ENCODE data around the gene REEP6. TPM values are rescaled to one million over a fixed set of nuclear protein-coding genes. Genes with fewer than 3 reads are reported as not detected.

Gene REEP6
- 1 to 10 TPM; 1.4 to 2.6 (median 1.8) TPM for polyA plus RNA-seq (ENCODE audit: insufficient read length in 10 of 10)
- long read RNA-seq, donor 1, result 0 reads
- long read RNA-seq, donor 2, partial matches to known transcripts, result 0 of 2 reads
- long read RNA-seq, donor 2, other reads (novel, unspliced or antisense), result 0 of 2 reads
- long read RNA-seq, donor 3, result 0 reads
- long read RNA-seq, donor 4, partial matches to known transcripts, result 0 of 3 reads
- long read RNA-seq, donor 4, other reads (novel, unspliced or antisense), result 0 of 3 reads
- long read RNA-seq, donor 5, result 0 reads
- long read RNA-seq, donor 6, result 0 reads
- long read RNA-seq, donor 7, result 0 reads
- long read RNA-seq, donor 8, partial matches to known transcripts, result 0 of 4 reads
- long read RNA-seq, donor 8, other reads (novel, unspliced or antisense), result 0 of 4 reads
- long read RNA-seq, donor 9, result 0 reads

DNA sequence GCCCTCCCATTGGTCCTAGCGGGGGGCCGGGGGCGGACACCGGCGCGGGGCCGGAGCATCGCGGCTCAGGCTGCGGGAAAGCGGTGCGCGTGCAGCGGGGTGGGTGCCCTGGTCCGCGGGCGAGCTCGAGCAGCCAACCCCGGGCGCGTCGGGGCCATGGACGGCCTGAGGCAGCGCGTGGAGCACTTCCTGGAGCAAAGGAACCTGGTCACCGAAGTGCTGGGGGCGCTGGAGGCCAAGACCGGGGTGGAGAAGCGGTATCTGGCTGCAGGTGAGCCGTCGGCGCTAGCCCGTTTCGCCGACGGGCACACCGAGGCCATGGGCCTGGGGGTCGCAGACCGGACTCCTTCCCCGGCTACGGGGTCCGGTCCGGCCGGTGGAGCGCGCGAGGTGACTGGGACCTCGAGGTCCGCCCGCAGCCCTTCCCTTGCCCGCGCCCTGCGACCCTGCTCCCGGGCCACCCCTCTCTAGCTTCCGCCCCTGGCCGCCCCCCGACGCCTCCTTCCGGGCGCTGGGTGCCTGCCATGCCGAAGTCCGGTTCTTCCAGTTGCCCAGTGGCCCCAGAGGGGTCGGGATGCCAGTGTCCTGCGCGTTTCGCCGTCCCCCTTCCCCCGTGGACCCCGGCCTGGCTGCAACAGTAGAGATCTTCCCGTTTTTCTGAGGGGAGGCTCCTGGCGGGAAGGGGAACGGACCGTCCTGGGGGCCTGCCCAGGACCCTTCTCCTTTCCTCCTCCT lies at the start of gene REEP6:
TSS of gene REEP6 (plus strand) at position 68 of the 735 bp plus-strand sequence. CDS start at position 157, 89 bp downstream.
- DNase-seq, result no peak

- DNase-seq, result no peak
These were observed 49.1 kb upstream of the REEP6 start for GRCh38 chr19:1441677-1442438.

GRCh38 chr19:1445185-1445931 lies 45.6 kb upstream of the REEP6 start:
- DNase-seq, result peak; percentile 39 to 88 (median 67)

DNA sequence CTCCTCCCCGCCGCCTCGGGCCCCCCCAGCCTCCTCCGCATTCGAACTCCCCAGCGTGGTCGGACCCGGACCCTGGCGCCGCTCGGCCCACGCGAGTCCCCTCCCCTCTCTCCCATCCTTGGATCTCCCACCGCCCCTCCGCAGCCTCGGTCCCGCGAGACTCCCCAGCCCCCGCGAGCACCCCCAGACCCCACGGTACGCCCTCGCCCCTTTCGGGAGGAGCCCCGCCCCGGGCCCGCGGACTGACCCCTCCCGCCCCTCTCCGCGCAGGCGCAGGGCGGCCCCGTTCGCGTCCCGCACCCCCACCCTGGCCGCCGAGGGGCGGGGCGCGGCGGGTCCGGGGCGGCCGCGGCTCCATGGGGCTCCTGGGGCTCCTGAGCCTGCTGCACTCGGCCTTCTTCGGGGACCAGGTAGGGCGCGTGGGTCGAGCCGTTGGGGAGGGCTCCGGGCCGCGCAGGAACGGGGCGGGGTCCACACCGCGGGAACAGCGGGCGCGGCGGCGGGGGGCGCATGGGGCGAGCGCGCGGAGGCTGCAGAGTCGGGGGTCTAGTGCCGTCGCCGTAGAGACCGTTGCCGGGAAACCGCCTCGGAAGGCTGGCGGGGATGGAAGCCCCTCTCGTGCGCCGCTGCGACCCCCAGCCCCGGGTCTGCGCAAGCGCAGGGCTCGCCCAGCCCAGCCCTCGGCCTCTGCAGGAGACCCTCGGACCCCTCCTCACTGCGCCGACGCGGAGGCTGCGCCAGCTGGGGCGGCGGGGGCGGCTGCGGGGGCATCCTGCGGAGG lies 44.9 kb upstream of the REEP6 start:
- peak in 1 of 3 donors; percentile 57 for DNase-seq

GRCh38 chr19:1446713-1447481 lies 44.1 kb upstream of the REEP6 start:
- DNase-seq, result peak in 1 of 3 donors; percentile 68

GRCh38 chr19:1447504-1447903 lies 43.5 kb upstream of the REEP6 start:
- DNase-seq, result no peak

DNA sequence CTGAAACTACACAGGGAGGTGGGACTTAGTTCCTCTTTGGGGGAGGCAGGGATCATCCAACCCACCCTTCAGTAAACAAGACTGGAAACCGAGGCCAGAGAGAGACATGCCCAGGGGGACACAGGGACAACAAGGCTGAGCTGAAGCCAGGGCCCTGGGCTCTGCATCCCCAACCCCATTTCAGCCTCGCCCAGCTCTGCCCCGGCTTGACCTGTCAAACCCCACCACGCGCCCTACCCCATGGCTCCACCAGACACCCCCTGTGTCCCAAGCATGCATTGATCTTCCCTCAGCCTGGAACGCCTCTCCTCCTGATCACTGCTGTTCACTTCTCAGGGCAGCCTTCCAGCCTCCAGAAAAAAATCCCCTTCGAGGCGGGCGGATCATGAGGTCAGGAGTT lies 43.0 kb upstream of the REEP6 start:
- DNase-seq, result no peak

DNA sequence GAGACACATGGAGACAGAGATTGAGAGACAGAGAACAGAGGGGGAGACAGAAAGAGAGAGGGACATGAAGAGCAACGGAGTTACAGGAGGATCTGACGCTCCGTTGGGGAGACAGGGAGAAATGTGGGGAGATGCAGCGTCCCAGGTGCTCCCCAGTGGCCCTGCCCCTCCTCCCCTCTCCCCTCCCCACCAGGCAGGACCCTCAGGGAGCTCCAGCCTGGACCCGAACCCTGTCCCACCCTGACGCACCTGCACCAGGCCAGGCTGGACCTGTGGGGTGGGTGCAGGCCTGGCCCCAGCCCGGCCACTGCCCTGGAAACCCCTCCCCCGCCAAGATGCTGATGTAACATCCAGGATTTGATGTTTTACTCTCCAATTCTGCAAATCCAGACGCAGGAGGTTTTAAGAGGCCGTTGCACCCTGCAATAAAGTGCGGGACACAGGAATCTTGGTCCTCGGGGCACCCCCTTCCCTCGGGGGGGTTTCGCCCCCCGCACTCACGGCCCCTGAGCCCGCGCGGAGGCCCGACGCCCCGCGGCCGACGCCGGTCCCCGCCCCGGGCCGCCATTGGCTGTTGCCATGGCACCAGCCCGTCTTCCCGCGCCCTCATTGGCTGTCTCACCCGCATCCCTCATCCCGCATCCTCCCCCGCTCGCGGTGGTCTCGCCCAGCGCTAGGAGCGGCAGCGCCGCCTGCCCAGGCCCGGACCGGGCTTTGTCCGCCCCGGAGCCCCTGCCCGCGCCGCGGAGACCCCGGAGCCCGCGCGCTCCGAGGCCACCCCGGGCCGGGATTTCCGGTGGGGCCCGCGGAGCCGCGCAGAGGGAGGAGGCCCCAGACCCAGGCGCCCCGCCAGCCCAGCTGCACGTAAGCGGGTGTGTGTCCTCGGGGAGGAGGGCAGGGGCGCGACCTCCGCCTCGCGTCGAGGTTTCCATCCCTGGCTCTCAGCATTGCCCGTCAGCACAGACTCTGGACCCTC lies 41.2 kb upstream of the REEP6 start, which contains the start of gene APC2:
TSS of gene APC2 (plus strand) at position 655 of the 976 bp plus-strand sequence. CDS start 2,881 bp downstream, outside the sequence.
- DNase-seq, result peak in 2 of 3 donors; percentile 30 to 72

DNA sequence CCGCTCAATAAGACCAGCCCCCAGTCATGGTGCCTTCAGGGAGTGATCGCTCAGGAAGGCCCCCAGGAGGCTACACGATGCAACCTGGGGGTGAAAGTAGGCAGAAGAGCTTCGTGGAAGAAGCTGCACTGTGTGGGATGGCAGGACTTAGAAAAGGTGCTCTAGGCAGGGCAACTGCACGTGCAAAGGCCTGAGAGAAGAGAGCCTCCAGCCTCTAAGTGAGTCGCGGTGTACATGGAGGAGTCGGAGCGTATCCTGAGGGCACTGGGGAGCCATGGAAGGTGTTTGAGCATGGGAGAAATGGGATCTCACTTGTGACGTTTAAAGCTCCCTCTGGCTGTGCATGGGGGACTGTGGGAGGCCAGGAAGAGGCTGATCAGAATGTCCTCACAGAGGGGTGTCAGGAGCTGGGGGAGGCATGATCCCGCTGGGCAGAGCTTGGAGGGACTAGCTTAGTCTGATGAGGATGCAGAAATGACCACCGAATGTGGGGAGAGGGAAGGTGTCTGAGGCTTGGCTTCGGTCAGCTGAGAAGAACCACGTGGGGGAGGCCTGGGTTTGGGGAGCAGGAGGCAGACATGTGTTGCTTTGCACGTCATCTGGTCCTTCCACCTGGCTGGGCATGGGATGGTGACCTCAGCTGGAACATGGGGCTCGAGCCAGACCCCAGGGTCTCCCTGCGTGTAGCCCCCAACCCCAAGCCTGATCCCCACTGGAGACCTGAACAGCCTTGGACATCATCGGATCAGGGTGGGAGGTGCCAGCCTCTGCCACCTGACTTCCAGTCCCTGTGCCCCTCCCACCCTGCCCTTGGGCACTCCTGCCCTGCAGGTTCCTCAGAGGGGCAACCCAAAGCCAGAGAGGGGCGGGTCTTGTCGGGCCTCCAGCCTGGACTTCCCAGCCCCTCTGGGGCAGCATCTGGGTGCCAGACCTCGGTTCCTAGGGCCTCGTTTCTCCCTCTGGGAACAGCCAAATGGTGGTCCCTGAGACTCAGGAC lies 39.9 kb upstream of the REEP6 start:
- DNase-seq, result no peak

GRCh38 chr19:1451916-1452801 lies 38.8 kb upstream of the REEP6 start:
- no peak for DNase-seq

- no peak for DNase-seq
These were observed 38.0 kb upstream of the REEP6 start for GRCh38 chr19:1452802-1453524.

- DNase-seq, result no peak
These were observed 37.2 kb upstream of the REEP6 start for GRCh38 chr19:1453525-1454364.

DNA sequence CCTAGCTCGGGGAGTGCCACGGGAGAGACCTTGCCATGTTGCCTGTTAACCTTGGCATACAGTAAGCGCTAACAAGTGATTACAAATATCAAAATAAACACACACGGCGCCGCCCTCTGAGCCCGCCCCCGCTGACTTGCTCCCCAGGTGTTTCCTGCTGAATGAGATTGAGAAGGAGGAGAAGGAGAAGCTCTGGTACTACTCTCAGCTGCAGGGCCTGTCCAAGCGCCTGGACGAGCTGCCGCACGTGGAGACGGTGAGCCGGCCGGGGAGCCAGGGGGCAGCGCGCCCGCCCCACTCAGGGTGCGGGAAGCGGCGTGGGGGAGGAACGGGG lies 36.0 kb upstream of the REEP6 start:
- no peak for DNase-seq

GRCh38 chr19:1455336-1456120 lies 35.5 kb upstream of the REEP6 start:
- no peak for DNase-seq
